Suppressor macrophage treated with lipopolysaccharide for 1 hour (primary cell): ENCODE measurements around the gene CLEC4D.
"Not testable (repeated sequence)": the region's sequence is repeated elsewhere in the genome, so short reads cannot be mapped to it uniquely, and the experiment has no call there.

Experiments used
- DNase-seq, 3 donors: peaks; one replicate each; pipeline ENCODE4 v3.0.0-alpha.2; 2020 to 2022

The CLEC4D gene

DNA sequence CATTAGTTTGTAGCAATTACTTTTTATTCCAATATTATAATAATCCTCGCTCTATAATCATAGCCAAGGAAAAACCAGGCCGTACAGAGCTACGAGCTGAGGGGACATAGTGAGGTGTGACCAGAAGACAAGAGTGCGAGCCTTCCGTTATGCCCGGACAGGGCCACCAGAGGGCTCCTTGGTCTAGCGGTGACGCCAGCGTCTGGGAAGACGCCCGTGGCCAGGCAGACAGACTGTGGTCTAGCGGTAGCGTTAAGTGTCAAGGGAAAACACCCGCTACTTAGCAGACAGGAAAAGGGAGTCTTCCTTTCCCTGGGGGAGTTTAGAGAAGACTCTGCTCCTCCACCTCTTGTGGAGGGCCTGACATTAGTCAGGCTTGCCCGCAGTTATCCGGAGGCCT lies 24.5 kb downstream of the CLEC4D start:
- not testable (repeated sequence) for DNase-seq

DNA sequence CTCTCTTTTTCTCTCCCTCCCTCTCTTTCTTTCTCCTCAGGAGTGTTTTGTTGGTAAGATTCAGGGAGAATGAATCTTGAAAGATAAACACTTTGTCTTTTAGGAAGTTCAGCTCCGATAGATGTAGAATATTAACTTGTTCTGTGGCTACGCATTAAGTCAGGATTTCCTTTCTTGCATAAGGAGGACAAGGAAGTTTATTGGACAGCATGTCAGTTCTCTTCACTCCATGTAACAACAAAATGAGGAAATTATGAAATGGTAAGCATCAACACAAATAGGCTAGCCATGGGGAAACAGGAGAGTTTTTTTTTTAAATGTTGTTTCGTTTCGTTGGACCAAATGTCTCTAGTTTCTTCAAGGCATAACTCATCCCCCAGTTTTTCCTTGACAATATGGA lies 27.5 kb downstream of the CLEC4D start, which contains the start of gene CLEC4E:
Gene CLEC4E (minus strand): TSS at position 75 of the 400 bp plus-strand sequence. CDS start 108 bp downstream, outside the sequence.
- peak; percentile 73 to 98 (median 94) for DNase-seq

DNA sequence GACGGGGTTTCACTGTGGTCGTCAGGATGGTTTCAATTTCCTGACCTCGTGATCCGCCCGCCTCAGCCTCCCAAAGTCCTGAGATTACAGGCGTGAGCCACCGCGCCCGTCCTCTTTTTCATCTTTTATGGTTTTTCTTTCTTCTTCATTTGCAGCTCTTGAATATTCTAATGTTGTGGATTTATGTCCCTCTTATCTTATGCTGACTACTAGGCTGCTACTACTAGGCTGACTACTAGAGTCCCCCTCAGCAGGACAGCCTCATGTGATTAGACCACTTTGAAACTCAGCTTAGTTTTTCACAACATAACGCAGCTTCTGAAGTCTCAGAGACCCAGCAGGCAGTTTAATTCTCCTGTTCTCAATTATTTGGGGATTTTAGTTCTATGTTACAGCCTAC lies 28.3 kb downstream of the CLEC4D start:
- peak in 2 of 3 donors; percentile 35 to 44 for DNase-seq

DNA sequence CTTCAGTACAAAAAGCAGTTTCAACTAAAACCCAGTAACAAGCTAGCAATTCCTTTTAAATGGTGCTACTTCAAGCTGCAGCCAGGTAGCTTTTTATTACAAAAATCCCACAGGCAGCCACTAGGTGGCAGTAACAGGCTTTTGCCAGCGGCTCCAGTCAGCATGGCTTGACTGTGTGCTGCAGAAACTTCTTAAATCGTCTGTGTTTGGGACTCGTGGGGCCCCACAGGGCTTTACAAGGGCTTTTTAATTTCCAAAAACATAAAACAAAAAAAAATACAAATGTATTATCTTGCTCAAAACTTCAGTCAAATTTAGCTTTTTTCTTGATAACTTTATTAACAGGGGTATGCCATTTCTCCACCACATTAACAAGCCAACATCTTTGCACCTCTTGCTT lies 31.0 kb downstream of the CLEC4D start:
- DNase-seq: peak; percentile 84 to 89 (median 86)

DNA sequence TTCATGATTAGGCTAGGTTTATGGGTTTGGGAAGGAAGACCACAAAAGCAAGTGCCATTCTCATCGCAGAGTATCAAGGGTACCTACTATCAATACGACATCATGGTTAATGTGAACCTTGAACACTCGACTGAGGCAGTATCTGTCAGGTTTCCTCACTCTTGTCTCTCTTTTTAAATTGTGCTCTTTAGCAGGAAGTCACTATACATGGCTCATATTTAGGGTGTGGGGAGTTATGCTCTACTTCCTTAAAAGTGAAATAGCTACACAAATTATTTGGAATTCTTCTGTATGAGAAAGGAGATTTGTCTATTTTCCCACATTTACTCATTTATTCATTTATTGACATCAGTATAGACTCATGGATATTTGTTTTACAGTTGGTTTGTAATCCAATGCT lies 33.3 kb downstream of the CLEC4D start:
- peak; percentile 30 to 49 (median 41) for DNase-seq

DNA sequence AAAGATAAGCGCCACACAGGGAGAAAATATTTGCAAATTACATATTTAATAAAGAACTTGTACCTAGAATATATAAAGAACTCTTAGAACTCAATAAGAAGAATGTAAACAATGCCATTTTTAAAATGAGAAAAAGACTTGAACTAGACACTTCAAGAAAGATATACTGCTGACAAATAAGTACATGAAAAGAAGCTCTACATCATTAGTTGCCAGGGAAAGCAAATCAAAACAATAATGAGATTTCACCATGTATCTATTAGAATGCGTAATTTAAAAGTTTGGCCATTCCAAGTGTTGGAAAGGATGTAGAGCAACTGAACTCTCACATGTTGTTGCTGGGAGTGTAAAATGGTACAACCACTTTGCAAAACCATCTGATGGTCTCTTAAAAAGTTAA lies 34.3 kb downstream of the CLEC4D start:
- DNase-seq: no peak

DNA sequence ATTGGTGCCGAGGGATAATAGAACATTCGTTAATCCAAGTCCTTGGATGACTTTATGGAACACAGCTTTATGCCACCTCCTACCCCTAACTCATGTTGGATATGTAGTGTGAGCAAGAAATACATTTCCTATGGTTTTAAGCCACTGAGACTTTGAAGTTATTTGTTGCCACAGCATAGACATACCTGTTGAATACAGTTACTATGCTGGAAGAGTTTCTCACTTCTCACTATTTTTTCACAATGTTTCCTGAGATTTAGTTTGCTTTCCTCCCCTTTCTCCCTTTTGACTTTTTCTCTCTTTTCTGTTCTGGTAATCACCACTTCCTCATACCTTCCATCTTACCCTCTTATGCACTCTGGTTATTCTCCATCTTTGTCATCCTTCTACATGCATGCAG lies 34.9 kb downstream of the CLEC4D start:
- DNase-seq: no peak

DNA sequence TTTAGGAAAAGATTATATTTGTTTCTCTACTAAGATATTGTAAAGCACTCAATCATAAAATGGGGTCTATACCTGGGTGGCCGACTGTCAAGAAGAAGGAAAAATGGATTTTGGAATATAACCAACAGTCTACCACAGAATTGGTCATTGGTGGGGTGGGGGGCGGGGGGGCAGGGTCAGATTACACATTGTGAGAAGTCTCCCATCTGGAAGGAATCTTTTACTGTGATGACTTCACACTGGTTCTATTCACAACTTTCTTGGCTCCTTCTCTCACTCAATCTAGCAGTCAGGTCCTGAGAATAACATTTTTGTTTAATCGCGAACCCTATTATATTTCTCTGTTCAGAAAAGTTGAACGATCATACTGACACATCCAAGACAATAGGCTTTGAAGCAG lies 36.1 kb downstream of the CLEC4D start:
- no peak for DNase-seq

DNA sequence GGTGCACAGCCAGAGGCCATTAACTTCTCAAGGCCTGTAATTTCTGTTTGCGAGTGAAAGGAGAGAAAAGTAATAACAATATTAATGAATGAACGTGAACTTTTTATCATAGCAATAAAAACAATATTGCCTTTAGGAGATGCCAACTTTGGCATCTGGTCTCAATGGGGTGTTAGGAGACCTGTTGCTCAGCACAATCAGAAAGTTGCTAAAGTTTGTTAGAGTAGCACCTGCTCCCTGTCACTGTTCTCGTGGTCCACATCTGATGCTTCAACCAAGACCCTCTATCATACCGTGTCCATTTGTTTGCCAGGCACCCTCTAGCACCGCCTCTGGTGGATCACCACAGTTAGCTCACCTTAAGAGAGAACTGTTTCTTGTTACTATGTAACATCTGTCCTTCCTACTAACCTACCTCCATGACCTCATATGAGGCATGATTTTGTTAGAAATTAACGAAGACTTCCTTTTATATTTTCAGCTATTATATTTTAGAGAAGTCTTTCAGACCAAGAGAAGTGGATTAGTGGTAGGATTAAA lies 39.9 kb downstream of the CLEC4D start:
- no peak for DNase-seq

DNA sequence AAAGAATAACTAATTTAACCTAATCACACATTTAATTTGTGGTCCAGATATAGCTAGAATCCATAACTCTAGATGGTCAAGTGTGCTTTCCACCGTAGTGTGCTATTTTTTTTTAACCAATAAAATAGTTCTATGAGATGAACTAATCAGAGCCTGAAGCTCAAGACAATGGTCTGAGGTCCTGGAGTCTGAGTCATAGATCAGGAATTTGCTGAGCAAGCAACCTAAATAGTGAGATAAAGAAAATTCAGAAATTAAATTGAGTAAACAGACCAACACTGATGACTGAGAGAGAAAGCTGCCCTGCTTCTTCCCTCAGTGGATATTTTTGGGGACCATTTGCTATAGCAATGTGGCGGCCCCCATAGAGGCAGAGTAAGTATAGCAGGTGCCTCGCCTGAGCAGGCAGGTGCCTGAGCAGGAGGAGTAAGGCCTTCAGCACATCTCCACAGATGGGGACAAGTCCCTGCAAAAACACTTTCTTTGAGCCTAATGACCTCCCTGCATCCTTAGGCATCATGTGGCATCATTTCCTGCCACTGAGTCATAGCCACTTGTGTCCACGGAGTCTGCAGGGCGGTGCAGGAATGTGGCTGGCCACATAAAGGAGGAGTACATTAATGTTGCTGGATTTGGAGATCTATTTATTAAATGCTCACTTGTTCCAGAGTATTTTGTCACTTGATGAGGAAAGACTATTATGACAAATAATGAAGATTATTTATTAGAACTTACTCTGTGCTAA lies 41.3 kb downstream of the CLEC4D start:
- DNase-seq: peak; percentile 43 to 51 (median 48)

DNA sequence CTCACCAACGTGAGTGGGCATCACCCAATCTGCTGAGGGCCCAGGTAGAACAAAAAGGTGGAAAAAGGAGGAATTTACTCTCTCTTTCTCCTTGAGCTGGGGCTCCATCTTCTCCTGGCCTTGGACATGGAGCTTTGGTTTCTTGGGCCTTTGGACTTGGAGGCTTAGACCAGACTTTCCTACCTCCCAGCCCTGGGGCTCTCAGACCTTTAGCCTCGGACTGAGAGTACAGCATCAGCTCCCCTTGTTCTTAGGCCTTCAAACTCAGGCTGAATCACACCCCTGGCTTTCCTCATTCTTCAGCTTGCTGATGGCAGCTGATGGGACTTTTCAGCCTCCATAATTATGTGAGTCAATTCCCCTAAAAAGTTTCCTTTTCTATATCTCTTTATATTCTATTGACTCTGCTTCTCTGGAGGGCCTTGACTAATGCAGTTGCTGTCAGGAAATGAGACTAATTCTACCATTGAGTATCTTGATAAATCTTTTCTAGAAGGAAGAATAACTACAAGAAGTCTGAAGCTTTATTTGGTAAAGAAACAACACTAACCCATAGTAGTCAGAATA lies 43.3 kb downstream of the CLEC4D start:
- DNase-seq: peak; percentile 69 to 85 (median 75)

DNA sequence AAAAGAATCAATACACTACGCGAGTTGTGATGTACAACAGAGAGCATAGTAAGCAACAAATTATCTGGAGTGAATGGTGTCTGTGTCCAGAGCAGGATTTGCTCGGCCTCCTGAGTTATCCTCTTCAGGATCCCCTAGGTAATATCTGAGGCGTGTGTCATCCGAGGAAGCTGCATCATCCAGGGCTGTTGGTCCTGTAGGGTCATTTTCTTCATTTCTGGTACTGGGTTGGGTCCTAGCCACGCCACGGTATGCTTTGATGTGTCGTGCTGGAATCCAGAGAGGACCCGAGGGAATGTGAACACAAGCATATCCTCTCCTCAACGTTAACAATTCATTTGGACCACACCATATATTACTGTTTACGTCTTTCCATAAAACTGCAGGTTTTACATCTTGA lies 46.4 kb downstream of the CLEC4D start:
- DNase-seq: peak in 1 of 3 donors; percentile 16

DNA sequence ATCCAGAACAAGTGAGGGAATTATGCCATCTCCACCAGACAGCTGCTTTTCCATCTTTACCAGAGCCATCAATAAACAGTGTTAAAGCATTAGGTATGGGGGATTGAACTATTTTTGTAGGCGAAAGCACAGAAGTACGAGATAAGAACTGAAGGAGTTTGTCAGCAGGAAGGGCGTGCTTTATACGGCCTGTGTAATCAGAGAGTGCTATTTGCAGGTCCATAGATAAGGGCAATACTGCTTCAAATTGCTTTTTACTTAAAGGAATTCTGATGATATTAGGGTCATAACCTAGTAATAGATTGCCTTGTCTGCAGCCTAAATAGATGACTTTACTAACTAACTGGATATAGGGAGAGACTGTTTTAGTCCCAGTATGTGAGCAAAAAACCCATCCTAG lies 47.7 kb downstream of the CLEC4D start:
- no peak for DNase-seq

DNA sequence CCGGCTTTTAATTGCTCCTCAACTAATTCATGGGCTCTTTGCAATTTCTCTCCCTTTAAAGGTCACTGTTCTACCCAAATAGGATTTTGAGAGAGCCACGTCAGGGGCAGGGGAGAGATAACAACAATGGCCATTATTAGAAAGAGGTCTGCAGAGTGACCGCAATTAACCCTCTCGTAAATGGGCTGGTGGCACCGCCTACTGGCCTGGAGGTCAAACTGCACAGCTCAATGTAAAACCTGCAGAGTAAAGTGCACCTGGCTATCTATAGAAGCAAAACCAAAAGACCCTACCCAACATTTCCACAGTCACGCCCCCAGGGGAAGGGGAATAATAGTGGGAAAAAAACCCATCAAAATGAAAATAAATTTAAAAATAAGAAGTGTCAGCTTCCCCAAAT lies 49.0 kb downstream of the CLEC4D start:
- no peak for DNase-seq

DNA sequence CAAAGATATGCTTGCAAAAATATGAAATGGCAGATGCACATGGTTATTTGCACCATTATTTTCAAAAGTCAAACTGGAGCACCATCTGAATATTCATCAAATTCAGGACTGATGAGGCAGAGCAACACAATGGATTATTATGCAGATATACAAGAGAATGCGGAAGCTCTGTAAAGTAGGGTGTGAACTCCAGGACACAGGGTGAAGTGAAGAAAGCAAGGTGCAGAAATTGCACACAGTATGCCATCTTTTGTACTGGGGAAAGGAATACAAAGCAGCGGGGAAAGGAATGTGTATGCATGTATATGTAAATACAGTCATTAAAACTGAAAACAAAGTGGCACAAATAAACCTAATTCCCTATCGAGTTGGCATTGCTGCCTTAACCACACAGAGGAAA lies 50.1 kb downstream of the CLEC4D start:
- DNase-seq: no peak

DNA sequence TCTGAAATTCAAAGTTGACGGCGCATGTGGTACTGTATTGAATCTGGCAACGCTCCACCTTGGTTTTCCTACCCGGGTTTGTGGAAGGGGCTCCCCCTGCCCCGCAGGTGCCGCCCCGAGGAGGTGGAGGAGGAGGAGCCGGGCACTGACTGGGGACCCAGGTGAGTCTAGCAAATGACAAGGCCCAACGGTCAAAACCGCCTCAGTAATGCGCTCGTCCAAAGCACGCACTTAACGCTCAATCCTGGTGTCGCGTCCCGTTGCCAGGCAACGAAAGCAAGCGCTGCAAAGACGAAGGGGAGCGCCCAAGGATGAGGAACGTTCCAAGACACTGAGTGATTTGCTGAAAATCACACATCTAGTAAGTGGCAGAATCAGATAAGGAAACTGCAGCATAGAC lies 51.4 kb downstream of the CLEC4D start:
- DNase-seq: no peak

DNA sequence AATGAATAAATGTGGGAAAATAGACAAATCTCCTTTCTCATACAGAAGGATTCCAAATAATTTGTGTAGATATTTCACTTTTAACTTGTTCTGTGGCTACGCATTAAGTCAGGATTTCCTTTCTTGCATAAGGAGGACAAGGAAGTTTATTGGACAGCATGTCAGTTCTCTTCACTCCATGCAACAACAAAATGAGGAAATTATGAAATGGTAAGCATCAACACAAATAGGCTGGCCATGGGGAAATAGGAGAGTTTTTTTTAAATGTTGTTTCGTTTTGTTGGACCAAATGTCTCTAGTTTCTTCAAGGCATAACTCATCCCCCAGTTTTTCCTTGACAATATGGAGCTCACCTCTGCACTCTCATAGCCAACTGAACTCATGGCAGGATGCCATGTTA lies 52.7 kb downstream of the CLEC4D start:
- peak; percentile 44 to 86 (median 77) for DNase-seq

DNA sequence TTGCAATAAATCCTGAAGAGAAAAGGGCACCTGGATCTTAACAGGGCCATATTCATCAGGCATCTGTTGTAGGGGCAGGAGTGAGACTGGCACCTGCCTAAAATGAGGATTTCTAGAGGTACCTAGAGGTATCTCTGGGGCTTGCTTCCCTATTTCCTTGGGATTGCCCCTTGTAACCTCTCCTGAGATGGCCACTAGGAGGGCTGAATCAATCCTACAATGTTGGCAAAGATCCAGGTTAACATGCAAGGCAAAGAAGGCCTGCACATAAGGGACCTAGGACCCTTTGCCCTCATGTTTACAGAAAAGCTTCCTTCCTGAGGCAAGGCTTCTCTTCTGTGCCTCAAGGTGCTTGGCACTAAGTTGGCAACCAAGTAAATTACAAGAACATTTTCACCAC lies 53.2 kb downstream of the CLEC4D start:
- DNase-seq: peak in 2 of 3 donors; percentile 43 to 56
